HG03025 (cell line): Measurements from ENCODE around the gene MOB1B.

Experiments used
- ATAC-seq: cut with Tn5 transposase; IDR thresholded peaks from one replicate; pipeline ENCODE4 v1.9.1; 2021; ENCODE audit warnings: mild to moderate bottlenecking, moderate library complexity; ENCODE audit not compliant: unreplicated experiment, low FRiP score

Gene MOB1B

GRCh38 chr4:70914000-70914399 is 11.8 kb downstream of the MOB1B start:
- ATAC-seq = no peak

- no peak for ATAC-seq
These were observed 12.5 kb downstream of the MOB1B start for GRCh38 chr4:70914631-70915030.

- ATAC-seq = no peak
These were observed 13.1 kb downstream of the MOB1B start for GRCh38 chr4:70915036-70915815.

- ATAC-seq = no peak
These were observed 13.8 kb downstream of the MOB1B start for GRCh38 chr4:70915874-70916559.

- no peak for ATAC-seq
These were observed 18.4 kb downstream of the MOB1B start for GRCh38 chr4:70920592-70920991.

GRCh38 chr4:70925418-70925817 is 23.2 kb downstream of the MOB1B start:
- no peak for ATAC-seq

- peak; percentile 65 for ATAC-seq
These were observed 23.9 kb downstream of the MOB1B start for GRCh38 chr4:70925899-70926635.

- peak; percentile 48 for ATAC-seq
These were observed 25.5 kb downstream of the MOB1B start for GRCh38 chr4:70927502-70928137.

- no peak for ATAC-seq
These were observed 28.5 kb downstream of the MOB1B start for GRCh38 chr4:70930530-70931256.

GRCh38 chr4:70931347-70931746 is 29.2 kb downstream of the MOB1B start:
- ATAC-seq = no peak

GRCh38 chr4:70932984-70933383 is 30.8 kb downstream of the MOB1B start:
- no peak for ATAC-seq

- no peak for ATAC-seq
These were observed 33.0 kb downstream of the MOB1B start for GRCh38 chr4:70935038-70935695.

GRCh38 chr4:70936200-70936787 is 34.1 kb downstream of the MOB1B start:
- no peak for ATAC-seq

- ATAC-seq = no peak
These were observed 35.9 kb downstream of the MOB1B start for GRCh38 chr4:70938086-70938485.

GRCh38 chr4:70940134-70940533 is 38.0 kb downstream of the MOB1B start:
- ATAC-seq = no peak

GRCh38 chr4:70943114-70943513 is 40.9 kb downstream of the MOB1B start:
- ATAC-seq = peak; percentile 80

- ATAC-seq = no peak
These were observed 42.9 kb downstream of the MOB1B start for GRCh38 chr4:70945046-70945445.

- ATAC-seq = no peak
These were observed 43.4 kb downstream of the MOB1B start for GRCh38 chr4:70945452-70946055.

- no peak for ATAC-seq
These were observed 44.8 kb downstream of the MOB1B start for GRCh38 chr4:70946939-70947338.
